ENCODE measurements around the gene RBMS1.

RBMS1 gene

GRCh38 chr2:160365716-160366367 is 127.8 kb downstream of the RBMS1 start:
- Mint-ChIP-seq H3K36me3 (peaks cover 20% of the 10 kb centered on the region), H3K27me3 (no peaks in the 10 kb centered on the region), H3K4me1 (peaks cover 80% of the 10 kb centered on the region), H3K4me3 (no peak overlapping the region), H3K9me3 (no peaks in the 10 kb centered on the region), H3K27ac (peak overlapping the region; percentile 87)

GRCh38 chr2:160364364-160364763 is 129.2 kb downstream of the RBMS1 start:
- Mint-ChIP-seq H3K27me3 (no peaks in the 10 kb centered on the region), H3K4me1 (peaks cover 78% of the 10 kb centered on the region), H3K4me3 (no peak overlapping the region), H3K27ac (peak overlapping the region; percentile 78), H3K9me3 (no peaks in the 10 kb centered on the region), H3K36me3 (peaks cover 20% of the 10 kb centered on the region)

- Mint-ChIP-seq H3K9me3 (no peaks in the 10 kb centered on the region), H3K4me3 (no peak overlapping the region), H3K27me3 (no peaks in the 10 kb centered on the region), H3K36me3 (peaks cover 20% of the 10 kb centered on the region), H3K4me1 (peaks cover 78% of the 10 kb centered on the region), H3K27ac (peak overlapping the region; percentile 56)
Observed at GRCh38 chr2:160363961-160364360, 129.6 kb downstream of the RBMS1 start.

GRCh38 chr2:160363055-160363454 is 130.6 kb downstream of the RBMS1 start:
- Mint-ChIP-seq H3K27ac (peak overlapping the region; percentile 56), H3K36me3 (peaks cover 23% of the 10 kb centered on the region), H3K9me3 (no peaks in the 10 kb centered on the region), H3K27me3 (no peaks in the 10 kb centered on the region), H3K4me1 (peaks cover 76% of the 10 kb centered on the region), H3K4me3 (no peak overlapping the region)

- H3K9me3 Mint-ChIP-seq: no peaks in the 10 kb centered on the region
- H3K4me1 Mint-ChIP-seq: peaks cover 76% of the 10 kb centered on the region
- H3K36me3 Mint-ChIP-seq: peaks cover 28% of the 10 kb centered on the region
- H3K27ac Mint-ChIP-seq: no peak overlapping the region
- no peak overlapping the region for H3K4me3 Mint-ChIP-seq
- no peaks in the 10 kb centered on the region for H3K27me3 Mint-ChIP-seq
Observed at GRCh38 chr2:160362541-160362940, 131.1 kb downstream of the RBMS1 start.

GRCh38 chr2:160362018-160362417 is 131.6 kb downstream of the RBMS1 start:
- H3K4me3 Mint-ChIP-seq: no peak overlapping the region
- no peak overlapping the region for H3K27ac Mint-ChIP-seq
- H3K4me1 Mint-ChIP-seq: peaks cover 76% of the 10 kb centered on the region
- no peaks in the 10 kb centered on the region for H3K27me3 Mint-ChIP-seq
- H3K9me3 Mint-ChIP-seq: no peaks in the 10 kb centered on the region
- H3K36me3 Mint-ChIP-seq: peaks cover 30% of the 10 kb centered on the region

- H3K27me3 Mint-ChIP-seq: no peaks in the 10 kb centered on the region
- H3K4me3 Mint-ChIP-seq: no peak overlapping the region
- H3K4me1 Mint-ChIP-seq: peaks cover 85% of the 10 kb centered on the region
Observed at GRCh38 chr2:160360089-160360757, 133.4 kb downstream of the RBMS1 start.

GRCh38 chr2:160358046-160358445 is 135.6 kb downstream of the RBMS1 start:
- Mint-ChIP-seq H3K9me3 (no peaks in the 10 kb centered on the region), H3K27me3 (no peaks in the 10 kb centered on the region), H3K36me3 (peaks cover 19% of the 10 kb centered on the region), H3K4me1 (peaks cover 85% of the 10 kb centered on the region), H3K27ac (no peak overlapping the region), H3K4me3 (no peak overlapping the region)

More at GRCh38 chr2:160360089-160360757, 133.4 kb downstream of the RBMS1 start:
- H3K27ac Mint-ChIP-seq: peak overlapping the region; percentile 56
- H3K36me3 Mint-ChIP-seq: peaks cover 34% of the 10 kb centered on the region
- H3K9me3 Mint-ChIP-seq: no peaks in the 10 kb centered on the region

GRCh38 chr2:160356485-160356884 is 137.1 kb downstream of the RBMS1 start:
- Mint-ChIP-seq H3K4me1 (peaks cover 87% of the 10 kb centered on the region), H3K27ac (peak overlapping the region; percentile 5), H3K9me3 (no peaks in the 10 kb centered on the region), H3K27me3 (no peaks in the 10 kb centered on the region), H3K36me3 (peaks cover 19% of the 10 kb centered on the region), H3K4me3 (no peak overlapping the region)

- peak overlapping the region; percentile 80 for H3K27ac Mint-ChIP-seq
- H3K9me3 Mint-ChIP-seq: no peaks in the 10 kb centered on the region
- H3K4me3 Mint-ChIP-seq: no peak overlapping the region
- H3K36me3 Mint-ChIP-seq: peaks cover 23% of the 10 kb centered on the region
- H3K4me1 Mint-ChIP-seq: peaks cover 83% of the 10 kb centered on the region
- H3K27me3 Mint-ChIP-seq: no peaks in the 10 kb centered on the region
Observed at GRCh38 chr2:160355080-160355479, 138.5 kb downstream of the RBMS1 start.

- Mint-ChIP-seq H3K4me3 (no peak overlapping the region), H3K9me3 (no peaks in the 10 kb centered on the region), H3K4me1 (peaks cover 86% of the 10 kb centered on the region), H3K36me3 (peaks cover 23% of the 10 kb centered on the region), H3K27ac (peak overlapping the region; percentile 71), H3K27me3 (no peaks in the 10 kb centered on the region)
Observed at GRCh38 chr2:160354677-160355076, 138.9 kb downstream of the RBMS1 start.

- Mint-ChIP-seq H3K27me3 (no peaks in the 10 kb centered on the region), H3K4me1 (peaks cover 85% of the 10 kb centered on the region), H3K9me3 (no peaks in the 10 kb centered on the region), H3K27ac (peak overlapping the region; percentile 65), H3K4me3 (no peak overlapping the region), H3K36me3 (peaks cover 26% of the 10 kb centered on the region)
Observed at GRCh38 chr2:160353813-160354212, 139.8 kb downstream of the RBMS1 start.

- peaks cover 89% of the 10 kb centered on the region for H3K4me1 Mint-ChIP-seq
- H3K27ac Mint-ChIP-seq: peak overlapping the region; percentile 67
- H3K27me3 Mint-ChIP-seq: no peaks in the 10 kb centered on the region
- peaks cover 23% of the 10 kb centered on the region for H3K36me3 Mint-ChIP-seq
- H3K9me3 Mint-ChIP-seq: no peaks in the 10 kb centered on the region
- H3K4me3 Mint-ChIP-seq: no peak overlapping the region
Observed at GRCh38 chr2:160353166-160353565, 140.4 kb downstream of the RBMS1 start.

GRCh38 chr2:160352500-160352899 is 141.1 kb downstream of the RBMS1 start:
- H3K27ac Mint-ChIP-seq: peak overlapping the region; percentile 42

GRCh38 chr2:160351956-160352355 is 141.7 kb downstream of the RBMS1 start:
- peak overlapping the region; percentile 60 for H3K27ac Mint-ChIP-seq
- H3K27me3 Mint-ChIP-seq: no peaks in the 10 kb centered on the region
- peaks cover 90% of the 10 kb centered on the region for H3K4me1 Mint-ChIP-seq
- no peaks in the 10 kb centered on the region for H3K9me3 Mint-ChIP-seq
- no peak overlapping the region for H3K4me3 Mint-ChIP-seq
- peaks cover 16% of the 10 kb centered on the region for H3K36me3 Mint-ChIP-seq

More at GRCh38 chr2:160352500-160352899, 141.1 kb downstream of the RBMS1 start:
- no peak overlapping the region for H3K4me3 Mint-ChIP-seq
- H3K36me3 Mint-ChIP-seq: peaks cover 18% of the 10 kb centered on the region
- H3K4me1 Mint-ChIP-seq: peaks cover 89% of the 10 kb centered on the region
- no peaks in the 10 kb centered on the region for H3K9me3 Mint-ChIP-seq
- no peaks in the 10 kb centered on the region for H3K27me3 Mint-ChIP-seq

GRCh38 chr2:160349306-160349705 is 144.3 kb downstream of the RBMS1 start:
- Mint-ChIP-seq H3K9me3 (no peaks in the 10 kb centered on the region), H3K4me1 (peaks cover 88% of the 10 kb centered on the region), H3K36me3 (peaks cover 12% of the 10 kb centered on the region), H3K27ac (peak overlapping the region; percentile 90), H3K27me3 (no peaks in the 10 kb centered on the region), H3K4me3 (no peak overlapping the region)
